ENCODE data around the gene ALK. TPM values are rescaled to one million over a fixed set of nuclear protein-coding genes. Genes with fewer than 3 reads are reported as not detected.

ALK gene
- total and polyA plus RNA-seq, 2 donors (not counting 1 experiment from before 2014, with no cell fraction given): not detected

DNA sequence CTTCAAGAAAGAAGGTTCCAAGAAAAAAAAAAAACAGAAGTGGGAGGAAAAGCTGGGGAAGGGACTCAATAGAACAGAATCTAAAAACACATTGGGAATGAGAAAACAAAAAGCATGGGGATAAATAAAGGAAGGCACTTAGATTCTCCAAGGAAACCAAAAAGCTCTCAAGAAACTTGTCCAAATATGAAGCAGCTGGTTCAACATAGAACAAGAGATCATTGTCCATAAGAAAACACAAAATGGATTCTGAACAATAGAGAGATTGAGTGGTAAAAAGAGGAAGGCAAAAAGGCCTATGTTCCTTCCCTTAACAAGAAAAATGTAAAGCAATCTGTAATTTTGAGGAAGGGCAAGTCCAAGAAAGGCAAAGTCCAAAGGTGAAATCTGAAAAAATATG is 32.9 kb upstream of the ALK start:
- no peak overlapping the region for H3K27ac Mint-ChIP-seq
- Histone ChIP-seq H3K79me2 (ENCODE audit: control insufficient read depth, insufficient read depth, low read length) (no peaks in the 10 kb centered on the region), H3K36me3 (replicated peaks in 1 of 2; ENCODE audit: control extremely low read depth in 1 of 2, control insufficient read depth in 1 of 2, extremely low read depth in 1 of 2, insufficient read depth in 2 of 2, low read length in 1 of 2) (no peaks in the 10 kb centered on the region), H4K20me1 (ENCODE audit: control insufficient read depth, insufficient read depth, low read length, poor library complexity, severe bottlenecking) (no peaks in the 10 kb centered on the region), H3K9me3 (ENCODE audit: control extremely low read depth in 1 of 3, control insufficient read depth in 2 of 3, insufficient read depth in 1 of 3, low read length in 2 of 3) (no peaks in the 10 kb centered on the region), H3K4me2 (replicated peaks; ENCODE audit: low read depth, low read length, poor library complexity, severe bottlenecking) (no peak overlapping the region), H3K27ac (ENCODE audit: low read length in 2 of 2) (no peak overlapping the region), H3K4me1 (ENCODE audit: control insufficient read depth in 2 of 2, insufficient read depth in 2 of 2, low read length in 2 of 2) (no peaks in the 10 kb centered on the region), H2AFZ (ENCODE audit: insufficient read depth, low read depth, low read length, poor library complexity, severe bottlenecking) (no peak overlapping the region), H3K27me3 (replicated peaks in 1 of 4; ENCODE audit: control extremely low read depth in 1 of 4, control insufficient read depth in 3 of 4, insufficient read depth in 4 of 4, low read length in 3 of 4) (peaks cover 0 to 11% (median 3%) of the 10 kb centered on the region in 4 experiments), H3K9ac (ENCODE audit: low read length) (no peak overlapping the region), H3K4me3 (ENCODE audit: control extremely low read depth in 1 of 5, extremely low read depth in 1 of 5, insufficient read depth in 1 of 5, low read depth in 2 of 5, low read length in 4 of 5) (no peak overlapping the region)
- DNase-seq (no peak), ATAC-seq (ENCODE audit: low read depth) (no peak)
- no peaks in the 10 kb centered on the region for H3K4me1 Mint-ChIP-seq
- TF ChIP-seq, protein P1, sequence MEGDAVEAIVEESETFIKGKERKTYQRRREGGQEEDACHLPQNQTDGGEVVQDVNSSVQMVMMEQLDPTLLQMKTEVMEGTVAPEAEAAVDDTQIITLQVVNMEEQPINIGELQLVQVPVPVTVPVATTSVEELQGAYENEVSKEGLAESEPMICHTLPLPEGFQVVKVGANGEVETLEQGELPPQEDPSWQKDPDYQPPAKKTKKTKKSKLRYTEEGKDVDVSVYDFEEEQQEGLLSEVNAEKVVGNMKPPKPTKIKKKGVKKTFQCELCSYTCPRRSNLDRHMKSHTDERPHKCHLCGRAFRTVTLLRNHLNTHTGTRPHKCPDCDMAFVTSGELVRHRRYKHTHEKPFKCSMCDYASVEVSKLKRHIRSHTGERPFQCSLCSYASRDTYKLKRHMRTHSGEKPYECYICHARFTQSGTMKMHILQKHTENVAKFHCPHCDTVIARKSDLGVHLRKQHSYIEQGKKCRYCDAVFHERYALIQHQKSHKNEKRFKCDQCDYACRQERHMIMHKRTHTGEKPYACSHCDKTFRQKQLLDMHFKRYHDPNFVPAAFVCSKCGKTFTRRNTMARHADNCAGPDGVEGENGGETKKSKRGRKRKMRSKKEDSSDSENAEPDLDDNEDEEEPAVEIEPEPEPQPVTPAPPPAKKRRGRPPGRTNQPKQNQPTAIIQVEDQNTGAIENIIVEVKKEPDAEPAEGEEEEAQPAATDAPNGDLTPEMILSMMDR (IDR thresholded peaks at IDR 0.05): no peak
- no peak for TF ChIP-seq EZH2 (IDR thresholded peaks at IDR 0.05; ENCODE audit: borderline replicate concordance, insufficient read depth, low read depth, low read length, poor library complexity, severe bottlenecking)
- peaks cover 33% of the 10 kb centered on the region for H3K27me3 Mint-ChIP-seq
- H3K4me3 Mint-ChIP-seq: no peak overlapping the region
- H3K9me3 Mint-ChIP-seq (ENCODE audit: insufficient read depth): no peaks in the 10 kb centered on the region
- intact Hi-C loops (cut with micrococcal nuclease): no loop called here
- CTCF ChIA-PET: no interaction called here
- POLR2A ChIA-PET: no interaction called here

DNA sequence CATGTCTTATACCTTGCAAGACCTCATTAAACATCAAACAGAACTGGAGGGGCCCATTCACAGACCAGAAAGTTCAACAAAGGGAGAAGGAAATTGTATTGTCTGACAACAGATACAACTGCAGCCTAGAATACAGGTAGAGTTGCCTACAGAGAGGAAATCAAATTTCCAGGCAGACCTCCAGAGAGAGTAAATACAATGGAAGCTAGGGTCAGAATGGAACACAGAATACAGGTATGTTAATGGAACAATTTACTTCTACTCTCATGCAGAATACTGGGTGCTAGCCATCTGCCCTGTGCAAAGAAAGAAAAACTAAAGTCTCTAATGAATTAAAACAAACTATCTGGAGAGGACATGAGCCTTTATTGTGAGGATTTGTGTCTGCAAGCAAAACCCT is 31.6 kb upstream of the ALK start:
- no peak overlapping the region for H3K27ac ChIP-seq (ENCODE audit: low read length in 2 of 2)
- H3K4me2 ChIP-seq (replicated peaks; ENCODE audit: low read depth, low read length, poor library complexity, severe bottlenecking): no peak overlapping the region

More for the DNA sequence above, 31.6 kb upstream of the ALK start:
- Histone ChIP-seq H3K27me3 (replicated peaks in 1 of 4; ENCODE audit: control extremely low read depth in 1 of 4, control insufficient read depth in 3 of 4, insufficient read depth in 4 of 4, low read length in 3 of 4) (peaks cover 0 to 11% (median 3%) of the 10 kb centered on the region in 4 experiments), H3K9ac (ENCODE audit: low read length) (no peak overlapping the region), H2AFZ (ENCODE audit: insufficient read depth, low read depth, low read length, poor library complexity, severe bottlenecking) (no peak overlapping the region), H3K9me3 (ENCODE audit: control extremely low read depth in 1 of 3, control insufficient read depth in 2 of 3, insufficient read depth in 1 of 3, low read length in 2 of 3) (no peaks in the 10 kb centered on the region), H3K4me3 (ENCODE audit: control extremely low read depth in 1 of 5, extremely low read depth in 1 of 5, insufficient read depth in 1 of 5, low read depth in 2 of 5, low read length in 4 of 5) (no peak overlapping the region), H3K79me2 (ENCODE audit: control insufficient read depth, insufficient read depth, low read length) (no peaks in the 10 kb centered on the region), H3K4me1 (ENCODE audit: control insufficient read depth in 2 of 2, insufficient read depth in 2 of 2, low read length in 2 of 2) (no peaks in the 10 kb centered on the region), H3K36me3 (replicated peaks in 1 of 2; ENCODE audit: control extremely low read depth in 1 of 2, control insufficient read depth in 1 of 2, extremely low read depth in 1 of 2, insufficient read depth in 2 of 2, low read length in 1 of 2) (no peaks in the 10 kb centered on the region), H4K20me1 (ENCODE audit: control insufficient read depth, insufficient read depth, low read length, poor library complexity, severe bottlenecking) (no peaks in the 10 kb centered on the region)
- Mint-ChIP-seq H3K27me3 (peaks cover 37% of the 10 kb centered on the region), H3K4me3 (no peak overlapping the region), H3K4me1 (no peaks in the 10 kb centered on the region), H3K27ac (no peak overlapping the region), H3K9me3 (ENCODE audit: insufficient read depth) (no peaks in the 10 kb centered on the region)
- no peak for DNase-seq
- no peak for ATAC-seq (ENCODE audit: low read depth)
- ChIA-PET CTCF (no interaction called here), POLR2A (no interaction called here)
- intact Hi-C loops (cut with micrococcal nuclease): no loop called here
- TF ChIP-seq, protein P1 (IDR thresholded peaks at IDR 0.05): no peak
- TF ChIP-seq EZH2 (IDR thresholded peaks at IDR 0.05; ENCODE audit: borderline replicate concordance, insufficient read depth, low read depth, low read length, poor library complexity, severe bottlenecking): no peak
